GM12878 (cell line): ENCODE results near the gene IRF4.

ENCODE experiments used
- ATF2 ChIP-seq: IDR thresholded peaks from 2 replicates; pipeline ENCODE4 v1.6.1; 2012; ENCODE audit warnings: low read length, inconsistent platforms
- CHD2 ChIP-seq: IDR thresholded peaks from 2 replicates; pipeline ENCODE4 v1.6.1; 2011; ENCODE audit warnings: low read depth, low read length, improper control_type of control experiment, borderline replicate concordance
- CTCF ChIP-seq, 3 experiments: IDR thresholded peaks in 2 of 3; conservative IDR thresholded peaks in 1 of 3; 2 replicates each; pipeline ENCODE4 v1.5.1; 2011; ENCODE audit warnings: low read depth in 3 of 3, low read length in 3 of 3, mild to moderate bottlenecking in 3 of 3, control low read depth in 2 of 3, moderate library complexity in 2 of 3, inconsistent platforms in 1 of 3, mixed read lengths in 1 of 3; ENCODE audit not compliant: control insufficient read depth in 2 of 3, insufficient read depth in 1 of 3; ENCODE audit errors: extremely low read depth in 1 of 3
- EP300 ChIP-seq, 2 experiments: fragments of 150-350 bp in 1 of 2; IDR thresholded peaks; 2 replicates each; pipeline ENCODE4 v1.6.1; 2011 to 2012; ENCODE audit warnings: low read depth in 2 of 2, low read length in 2 of 2, borderline replicate concordance in 1 of 2, improper control_type of control experiment in 1 of 2, inconsistent platforms in 1 of 2; ENCODE audit not compliant: control insufficient read depth in 1 of 2
- ETV6 ChIP-seq, 2 experiments: fragments of 450-650 bp in 1 of 2; IDR thresholded peaks in 1 of 2; conservative IDR thresholded peaks in 1 of 2; 2 replicates each; pipeline ENCODE4 v1.6.1; 2014; ENCODE audit warnings: antibody characterized with exemption in 1 of 2, borderline replicate concordance in 1 of 2, low read depth in 1 of 2, mild to moderate bottlenecking in 1 of 2, moderate library complexity in 1 of 2
- EZH2 ChIP-seq: IDR thresholded peaks from 2 replicates; pipeline ENCODE4 v1.6.1; 2012; ENCODE audit warnings: low read depth, mild to moderate bottlenecking, control low read depth, inconsistent platforms, low read length, borderline replicate concordance; ENCODE audit not compliant: control insufficient read depth
- POLR2AphosphoS5 ChIP-seq: IDR thresholded peaks from 2 replicates; pipeline ENCODE4 v1.6.1; 2011; ENCODE audit warnings: mild to moderate bottlenecking, low read length, inconsistent platforms
- RCOR1 ChIP-seq: conservative IDR thresholded peaks from 2 replicates; pipeline ENCODE4 v1.6.1; 2012; ENCODE audit warnings: low read depth, low read length, improper control_type of control experiment
- SIX5 ChIP-seq: IDR thresholded peaks from 2 replicates; pipeline ENCODE4 v1.6.1; 2011; ENCODE audit warnings: mild to moderate bottlenecking, low read depth, low read length, moderate library complexity; ENCODE audit not compliant: severe bottlenecking
- SMC3 ChIP-seq: IDR thresholded peaks from 2 replicates; pipeline ENCODE4 v1.6.1; 2011; ENCODE audit warnings: low read length, improper control_type of control experiment, borderline replicate concordance
- SUZ12 ChIP-seq: fragments of 200-600 bp; sonication (generic); IDR thresholded peaks from one replicate; pipeline ENCODE4 v1.6.1; 2018; ENCODE audit warnings: antibody characterized with exemption, mild to moderate bottlenecking; ENCODE audit not compliant: unreplicated experiment
- TCF3 ChIP-seq: IDR thresholded peaks from 2 replicates; pipeline ENCODE4 v1.6.1; 2012; ENCODE audit warnings: low read depth, mild to moderate bottlenecking, low read length, borderline replicate concordance; ENCODE audit not compliant: insufficient read depth
- TF ChIP-seq, protein P1 (sequence below): IDR thresholded peaks from 2 replicates; pipeline ENCODE4 v1.6.1; 2012; ENCODE audit warnings: mild to moderate bottlenecking, low read depth, low read length

GRCh38 chr6:363291-363690, 28.3 kb upstream of the IRF4 start:
- TF ChIP-seq ETV6 (conservative IDR thresholded peaks at IDR 0.05 in 1 of 2, IDR thresholded peaks at IDR 0.05 in 1 of 2; ENCODE audit: borderline replicate concordance in 1 of 2, low read depth in 1 of 2) (no peak), EZH2 (no peak), SIX5 (no peak), CTCF (IDR thresholded peaks at IDR 0.05 in 2 of 3, conservative IDR thresholded peaks at IDR 0.05 in 1 of 3; ENCODE audit: control insufficient read depth in 2 of 3, extremely low read depth in 1 of 3, insufficient read depth in 1 of 3, low read depth in 3 of 3, low read length in 3 of 3) (no peak), POLR2AphosphoS5 (no peak), TCF3 (no peak), SMC3 (no peak), SUZ12 (no peak), RCOR1 (no peak), EP300 (IDR thresholded peaks at IDR 0.05; ENCODE audit: borderline replicate concordance in 1 of 2, control insufficient read depth in 1 of 2, low read depth in 2 of 2, low read length in 2 of 2) (no peak), ATF2 (no peak), CHD2 (no peak)
- TF ChIP-seq, protein P1, sequence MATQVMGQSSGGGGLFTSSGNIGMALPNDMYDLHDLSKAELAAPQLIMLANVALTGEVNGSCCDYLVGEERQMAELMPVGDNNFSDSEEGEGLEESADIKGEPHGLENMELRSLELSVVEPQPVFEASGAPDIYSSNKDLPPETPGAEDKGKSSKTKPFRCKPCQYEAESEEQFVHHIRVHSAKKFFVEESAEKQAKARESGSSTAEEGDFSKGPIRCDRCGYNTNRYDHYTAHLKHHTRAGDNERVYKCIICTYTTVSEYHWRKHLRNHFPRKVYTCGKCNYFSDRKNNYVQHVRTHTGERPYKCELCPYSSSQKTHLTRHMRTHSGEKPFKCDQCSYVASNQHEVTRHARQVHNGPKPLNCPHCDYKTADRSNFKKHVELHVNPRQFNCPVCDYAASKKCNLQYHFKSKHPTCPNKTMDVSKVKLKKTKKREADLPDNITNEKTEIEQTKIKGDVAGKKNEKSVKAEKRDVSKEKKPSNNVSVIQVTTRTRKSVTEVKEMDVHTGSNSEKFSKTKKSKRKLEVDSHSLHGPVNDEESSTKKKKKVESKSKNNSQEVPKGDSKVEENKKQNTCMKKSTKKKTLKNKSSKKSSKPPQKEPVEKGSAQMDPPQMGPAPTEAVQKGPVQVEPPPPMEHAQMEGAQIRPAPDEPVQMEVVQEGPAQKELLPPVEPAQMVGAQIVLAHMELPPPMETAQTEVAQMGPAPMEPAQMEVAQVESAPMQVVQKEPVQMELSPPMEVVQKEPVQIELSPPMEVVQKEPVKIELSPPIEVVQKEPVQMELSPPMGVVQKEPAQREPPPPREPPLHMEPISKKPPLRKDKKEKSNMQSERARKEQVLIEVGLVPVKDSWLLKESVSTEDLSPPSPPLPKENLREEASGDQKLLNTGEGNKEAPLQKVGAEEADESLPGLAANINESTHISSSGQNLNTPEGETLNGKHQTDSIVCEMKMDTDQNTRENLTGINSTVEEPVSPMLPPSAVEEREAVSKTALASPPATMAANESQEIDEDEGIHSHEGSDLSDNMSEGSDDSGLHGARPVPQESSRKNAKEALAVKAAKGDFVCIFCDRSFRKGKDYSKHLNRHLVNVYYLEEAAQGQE = no peak
